Uterus (tissue), 4 donors: ENCODE measurements around the gene DOCK7. TPM values are rescaled to one million over a fixed set of nuclear protein-coding genes. Genes with fewer than 3 reads are reported as not detected.

ENCODE experiments used
- small RNA-seq: library from RNA; depleted of rRNA; stranded (forward); fragments of <200 nt; gene quantifications from one replicate; pipeline ENCODE3, GENCODE V24; 2016
- total RNA-seq, 4 donors: library from RNA; depleted of rRNA in 3 of 4; stranded (reverse); fragments of >200 nt in 3 of 4; gene quantifications; one replicate each; pipeline versions ENCODE4 v1.1.0 to v1.2.4, GENCODE V29; 2014 to 2023
- donor health status: DM: yes; HTN: yes; CAD: no.

Gene DOCK7
- total RNA-seq, 4 donors from 2014 or later: 17.9 to 134 (median 77.9) TPM

Small RNA genes lying within 50 kb of the gene (small RNA-seq; reads per million reads assigned to genes)
- gene AL451044.1: not detected

Other genes with a start within 250 kb of the DOCK7 start
- gene ANGPTL3, start 90.9 kb downstream of the DOCK7 start, total RNA-seq: not detected
- gene ATG4C, start 95.7 kb upstream of the DOCK7 start, total RNA-seq: 10 to 100 TPM; 11.5 to 81.5 (median 50.4) TPM